Right lobe of liver (tissue), 6 donors: ENCODE data around the gene PRKCZ. TPM values are rescaled to one million over a fixed set of nuclear protein-coding genes. Genes with fewer than 3 reads are reported as not detected.
A peak's percentile ranks its signal among the peaks of the same experiment; 100 is the strongest.
"Not testable (repeated sequence)": the region's sequence is repeated elsewhere in the genome, so short reads cannot be mapped to it uniquely, and the experiment has no call there.

Source experiments
- ATAC-seq, 4 donors: fragments of 200-7000 bp; cut with Tn5 transposase; one replicate each; pipeline ENCODE4 v1.9.1; 2020; ENCODE audit warnings: mild to moderate bottlenecking in 4 of 4, moderate library complexity in 4 of 4
- DNase-seq, 3 donors: peaks; one replicate each; pipeline ENCODE4 v3.0.0-alpha.2; 2020
- H3K27ac ChIP-seq, 3 donors: fragments of 200-600 bp; one replicate each; pipeline ENCODE4 v1.8.0; 2022
- H3K27me3 ChIP-seq, 2 donors: fragments of 200-600 bp; one replicate each; pipeline ENCODE4 v1.8.0; 2022
- H3K36me3 ChIP-seq, 4 donors: fragments of 200-600 bp; sonication (generic) in 1 of 4; one replicate each; pipeline versions ENCODE4 v1.5.1 to v1.8.0; 2017 to 2022; ENCODE audit warnings: control low read depth in 1 of 4
- H3K4me1 ChIP-seq, 4 donors: fragments of 200-600 bp; sonication (generic) in 1 of 4; one replicate each; pipeline versions ENCODE4 v1.5.1 to v1.8.0; 2017 to 2022; ENCODE audit warnings: control low read depth in 1 of 4
- H3K4me3 ChIP-seq, 3 donors: fragments of 200-600 bp; one replicate each; pipeline ENCODE4 v1.8.0; 2022
- H3K9me3 ChIP-seq, 4 donors: fragments of 200-600 bp; sonication (generic) in 1 of 4; one replicate each; pipeline versions ENCODE4 v1.5.1 to v1.8.0; 2017 to 2022; ENCODE audit warnings: control low read depth in 1 of 4
- POLR2A ChIP-seq: fragments of 450-650 bp; IDR thresholded peaks from one replicate; pipeline ENCODE4 v1.6.1; 2017; ENCODE audit warnings: antibody characterized with exemption, mild to moderate bottlenecking
- WGBS: methylation state at CpG from one replicate; pipeline ENCODE4 v1.1.6; 2018; ENCODE audit warnings: low coverage, low lambda C conversion rate; ENCODE audit not compliant: insufficient coverage; ENCODE audit errors: missing lambda C conversion rate; 5-methylcytosine and 5-hydroxymethylcytosine counted together
- intact Hi-C, 2 donors: fragments of 100-400 bp; cut with DNase I; formaldehyde crosslinking; loops; one replicate each; pipeline versions ENCODE4 v1.11.2 to v1.14.1; 2022
- total RNA-seq, 6 experiments: library from RNA; depleted of rRNA in 2 of 6; stranded (reverse); fragments of >200 nt in 2 of 6; fragmentation: NEBNext Ultra II Directional in 3 of 6; extraction: Animal tissue kit (Norgen Biotek cat#: 25700) in 3 of 6; gene quantifications; one replicate each; pipeline versions ENCODE4 v1.1.0 to v1.2.4, GENCODE V29; 2016 to 2023
- TF ChIP-seq, protein P1 (sequence below), 4 donors: fragments of 200-600 bp in 3 of 4; fragments of 450-650 bp in 1 of 4; IDR thresholded peaks; one replicate each; pipeline versions ENCODE4 v1.5.1 to v1.8.0; 2016 to 2022; ENCODE audit warnings: antibody characterized with exemption in 4 of 4, mild to moderate bottlenecking in 2 of 4
- donor health status: DM: no; HTN: yes; CAD: no.
- donor health status: DM: no; HTN: no; CAD: no.
- donor health status: DM: no; HTN: no; CAD: no.
- donor health status: DM: no; HTN: yes; CAD: no.
- donor health status: DM: no; HTN: yes; CAD: no.

The PRKCZ gene
- total RNA-seq, 6 experiments from 2014 or later: 10.3 to 20.1 (median 15.8) TPM

DNA sequence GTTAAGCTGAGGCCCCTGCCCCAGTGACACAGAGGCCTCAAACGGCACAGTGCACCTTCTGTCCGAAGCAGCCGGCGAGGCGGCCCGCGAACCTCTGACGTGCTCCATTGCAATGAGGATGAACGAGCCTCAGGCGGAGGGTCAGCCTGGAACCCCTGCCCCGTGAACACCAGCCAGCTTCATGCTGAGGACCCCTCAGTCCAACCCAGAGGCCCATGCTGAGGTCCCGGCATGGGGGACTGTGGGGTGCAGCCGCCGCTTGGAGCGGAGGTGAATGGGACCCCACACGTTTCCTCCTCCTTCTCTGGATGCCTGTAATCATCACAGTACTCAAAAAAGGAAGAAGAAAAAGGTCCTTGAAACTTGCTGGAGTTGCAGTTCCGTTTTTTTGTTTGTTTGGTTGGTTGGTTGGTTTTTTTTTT lies 62.1 kb downstream of the PRKCZ start:
- Histone ChIP-seq H3K27me3 (no peaks in the 10 kb centered on the region), H3K4me1 (no peaks in the 10 kb centered on the region), H3K36me3 (no peaks in the 10 kb centered on the region), H3K27ac (no peak overlapping the region), H3K9me3 (no peaks in the 10 kb centered on the region), H3K4me3 (no peak overlapping the region)
- DNase-seq: peak in 2 of 3 donors; percentile 20 to 42
- no peak for TF ChIP-seq POLR2A
- TF ChIP-seq, protein P1, sequence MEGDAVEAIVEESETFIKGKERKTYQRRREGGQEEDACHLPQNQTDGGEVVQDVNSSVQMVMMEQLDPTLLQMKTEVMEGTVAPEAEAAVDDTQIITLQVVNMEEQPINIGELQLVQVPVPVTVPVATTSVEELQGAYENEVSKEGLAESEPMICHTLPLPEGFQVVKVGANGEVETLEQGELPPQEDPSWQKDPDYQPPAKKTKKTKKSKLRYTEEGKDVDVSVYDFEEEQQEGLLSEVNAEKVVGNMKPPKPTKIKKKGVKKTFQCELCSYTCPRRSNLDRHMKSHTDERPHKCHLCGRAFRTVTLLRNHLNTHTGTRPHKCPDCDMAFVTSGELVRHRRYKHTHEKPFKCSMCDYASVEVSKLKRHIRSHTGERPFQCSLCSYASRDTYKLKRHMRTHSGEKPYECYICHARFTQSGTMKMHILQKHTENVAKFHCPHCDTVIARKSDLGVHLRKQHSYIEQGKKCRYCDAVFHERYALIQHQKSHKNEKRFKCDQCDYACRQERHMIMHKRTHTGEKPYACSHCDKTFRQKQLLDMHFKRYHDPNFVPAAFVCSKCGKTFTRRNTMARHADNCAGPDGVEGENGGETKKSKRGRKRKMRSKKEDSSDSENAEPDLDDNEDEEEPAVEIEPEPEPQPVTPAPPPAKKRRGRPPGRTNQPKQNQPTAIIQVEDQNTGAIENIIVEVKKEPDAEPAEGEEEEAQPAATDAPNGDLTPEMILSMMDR (IDR thresholded peaks at IDR 0.05): no peak
- peak in 2 of 4 donors; percentile 23 to 43 for ATAC-seq
- 37% methylated on average over 2 of the region's 17 CpGs for WGBS
- intact Hi-C loops: no loop called here

DNA sequence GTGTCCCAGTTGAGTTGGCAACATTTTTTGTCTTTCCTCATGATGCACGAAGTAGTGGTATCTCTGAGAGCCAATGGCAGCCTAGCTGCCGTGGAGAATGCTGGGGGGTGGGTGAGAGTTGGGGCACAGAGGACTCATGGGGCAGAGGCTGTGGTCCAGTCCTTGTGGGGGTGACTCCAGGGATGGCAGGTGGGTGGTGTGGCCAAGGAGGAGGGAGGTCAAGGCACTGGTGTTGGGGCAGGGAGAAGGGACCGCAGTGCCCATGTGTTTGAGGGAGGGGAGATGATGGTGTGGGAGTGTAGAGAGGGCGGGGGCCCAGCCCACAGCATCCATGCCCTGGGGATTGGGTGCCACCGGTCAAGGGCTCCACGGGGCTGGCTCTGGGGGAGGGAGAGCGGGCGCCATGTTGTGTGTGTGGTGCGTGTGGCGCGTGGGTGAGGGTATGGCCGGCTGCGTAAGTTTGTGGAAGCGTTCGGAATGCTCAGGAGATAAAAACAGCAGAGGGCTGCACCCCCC lies 63.5 kb downstream of the PRKCZ start:
- DNase-seq (peak in 1 of 3 donors; percentile 33), ATAC-seq (no peak)
- 90% methylated on average over 10 of the region's 15 CpGs for WGBS
- no peak overlapping the region for H3K27ac ChIP-seq
- H3K9me3 ChIP-seq: no peaks in the 10 kb centered on the region
- TF ChIP-seq POLR2A: no peak
- TF ChIP-seq, protein P1 (IDR thresholded peaks at IDR 0.05): no peak
- H3K27me3 ChIP-seq: no peaks in the 10 kb centered on the region
- H3K36me3 ChIP-seq: no peaks in the 10 kb centered on the region
- intact Hi-C loops: no loop called here
- H3K4me1 ChIP-seq: no peaks in the 10 kb centered on the region
- no peak overlapping the region for H3K4me3 ChIP-seq

DNA sequence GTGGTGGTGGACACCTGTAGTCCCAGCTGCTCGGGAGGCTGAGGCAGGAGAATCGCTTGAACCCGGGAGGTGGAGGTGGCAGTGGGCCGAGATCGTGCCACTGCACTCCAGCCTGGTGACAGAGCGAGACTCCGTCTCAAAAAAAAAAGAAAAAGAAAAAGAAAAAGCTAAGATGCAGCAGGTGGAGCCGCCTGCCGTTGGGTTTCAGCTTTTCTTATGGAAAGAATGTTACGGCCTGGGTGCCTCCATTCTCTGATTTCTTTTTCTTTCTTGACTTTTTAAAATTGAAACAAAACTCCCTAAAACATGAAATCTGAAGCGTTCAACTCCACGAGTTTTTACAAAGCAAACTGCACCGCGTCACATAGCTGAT lies 64.4 kb downstream of the PRKCZ start:
- H3K27me3 ChIP-seq, intact Hi-C loops, H3K27ac ChIP-seq, DNase-seq, H3K9me3 ChIP-seq, ATAC-seq, H3K4me3 ChIP-seq, H3K36me3 ChIP-seq, H3K4me1 ChIP-seq: not testable (repeated sequence)
- 88% methylated on average over 11 of the region's 14 CpGs for WGBS

DNA sequence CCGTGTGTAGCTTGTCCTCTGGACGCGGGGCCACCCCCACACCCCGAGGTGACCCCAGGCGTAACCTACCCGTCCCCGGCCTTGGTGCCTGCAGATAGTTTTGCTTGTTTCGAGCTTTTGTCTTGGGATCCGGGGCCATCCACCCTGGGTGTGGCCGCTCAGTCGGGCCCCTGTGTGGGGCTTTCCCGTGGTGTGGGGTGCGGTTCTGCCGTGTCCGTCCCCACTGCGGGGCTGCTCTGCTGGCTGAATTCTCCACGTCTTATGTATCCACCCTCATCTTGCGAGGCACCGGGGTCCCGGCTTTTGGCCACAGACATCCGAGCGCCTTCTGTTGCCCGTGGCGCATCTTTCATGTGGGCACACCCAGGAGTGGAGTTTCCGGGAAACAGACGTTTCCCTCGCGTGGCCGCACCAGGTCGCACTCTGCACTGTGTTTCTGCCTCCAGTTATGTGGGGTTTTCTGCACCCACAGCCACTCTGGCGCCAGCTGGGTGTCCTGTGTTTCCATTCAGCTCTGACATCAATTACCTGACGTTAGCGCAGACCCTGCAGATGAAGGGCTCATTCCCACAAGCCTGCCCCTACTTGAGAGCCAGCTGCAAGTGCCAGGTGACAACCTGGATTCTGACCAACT lies 64.9 kb downstream of the PRKCZ start:
- H3K4me3 ChIP-seq: no peak overlapping the region
- TF ChIP-seq, protein P1 (IDR thresholded peaks at IDR 0.05): no peak
- TF ChIP-seq POLR2A: no peak
- WGBS: 97% methylated on average over 17 of the region's 33 CpGs
- H3K9me3 ChIP-seq: no peaks in the 10 kb centered on the region
- ATAC-seq: no peak
- intact Hi-C loops: no loop called here
- no peak overlapping the region for H3K27ac ChIP-seq
- H3K4me1 ChIP-seq: no peaks in the 10 kb centered on the region
- H3K27me3 ChIP-seq: no peaks in the 10 kb centered on the region
- DNase-seq: peak in 1 of 3 donors; percentile 49
- H3K36me3 ChIP-seq: no peaks in the 10 kb centered on the region

DNA sequence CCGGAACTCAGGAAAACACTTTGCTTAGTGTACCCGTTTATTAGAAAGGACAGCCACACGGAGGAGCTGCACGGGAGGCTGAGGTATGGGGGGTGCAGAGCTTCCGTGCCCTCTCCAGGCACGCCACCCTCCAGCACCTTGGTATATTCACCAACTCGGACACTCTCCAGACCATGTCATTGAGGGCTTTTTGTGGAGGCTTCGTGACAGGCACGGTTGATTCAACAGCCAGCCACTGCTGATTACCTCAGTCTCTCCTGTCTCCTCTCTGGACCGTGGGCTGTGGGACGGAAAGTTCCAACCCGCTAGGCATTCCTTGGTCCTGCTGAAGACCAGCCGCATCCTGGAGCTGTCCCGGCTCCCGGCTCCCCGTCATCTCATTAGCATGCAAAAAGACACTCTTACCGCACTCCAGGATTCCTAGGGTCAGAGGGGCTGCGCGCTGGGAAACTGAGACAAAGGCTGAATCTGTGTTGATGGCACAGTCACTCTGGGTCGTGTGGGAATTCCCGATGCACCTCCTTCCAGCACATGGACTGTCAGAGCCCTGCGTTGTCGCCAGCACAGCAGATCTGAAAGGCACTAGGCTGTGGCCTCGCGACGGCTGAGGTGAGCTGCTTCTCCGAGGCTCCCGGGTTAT lies 65.6 kb downstream of the PRKCZ start:
- TF ChIP-seq, protein P1 (IDR thresholded peaks at IDR 0.05): no peak
- no peak for TF ChIP-seq POLR2A
- Histone ChIP-seq H3K4me3 (no peak overlapping the region), H3K27me3 (no peaks in the 10 kb centered on the region), H3K36me3 (no peaks in the 10 kb centered on the region), H3K27ac (no peak overlapping the region), H3K4me1 (no peaks in the 10 kb centered on the region), H3K9me3 (no peaks in the 10 kb centered on the region)
- WGBS: 83% methylated on average over 7 of the region's 28 CpGs
- intact Hi-C loops: no loop called here
- no peak for ATAC-seq
- DNase-seq: no peak
